Heart left ventricle (tissue), 16 donors: ENCODE data around the gene YOD1. TPM values are rescaled to one million over a fixed set of nuclear protein-coding genes. Genes with fewer than 3 reads are reported as not detected.

Experiments used
- ATAC-seq, 4 donors: fragments of 200-7000 bp; cut with Tn5 transposase; one replicate each; pipeline ENCODE4 v1.9.1; 2020 to 2022; ENCODE audit warnings: moderate library complexity in 4 of 4, mild to moderate bottlenecking in 3 of 4, moderate number of reproducible peaks in 1 of 4
- DNase-seq, 5 donors: peaks; one replicate each; pipeline ENCODE4 v3.0.0-alpha.2; 2020
- H3K27ac ChIP-seq, 12 donors: fragments of 200-600 bp; sonication (generic) in 4 of 12; one replicate each; pipeline versions ENCODE4 v1.5.0 to v1.8.0; 2016 to 2022; ENCODE audit warnings: mild to moderate bottlenecking in 2 of 12
- H3K27me3 ChIP-seq, 9 donors: fragments of 200-600 bp; sonication (generic) in 2 of 9; one replicate each; pipeline versions ENCODE4 v1.5.1 to v1.8.0; 2016 to 2022; ENCODE audit warnings: mild to moderate bottlenecking in 3 of 9
- H3K36me3 ChIP-seq, 9 donors: fragments of 200-600 bp; sonication (generic) in 2 of 9; one replicate each; pipeline versions ENCODE4 v1.5.0 to v1.8.0; 2018 to 2022; ENCODE audit warnings: mild to moderate bottlenecking in 2 of 9
- H3K4me1 ChIP-seq, 12 donors: fragments of 200-600 bp; sonication (generic) in 4 of 12; one replicate each; pipeline versions ENCODE4 v1.5.0 to v1.8.0; 2016 to 2022; ENCODE audit warnings: mild to moderate bottlenecking in 3 of 12
- H3K4me3 ChIP-seq, 12 donors: fragments of 200-600 bp; sonication (generic) in 4 of 12; one replicate each; pipeline versions ENCODE4 v1.5.0 to v1.8.0; 2017 to 2022; ENCODE audit warnings: mild to moderate bottlenecking in 9 of 12, moderate library complexity in 4 of 12
- H3K9me3 ChIP-seq, 12 donors: fragments of 200-600 bp; sonication (generic) in 4 of 12; one replicate each; pipeline versions ENCODE4 v1.5.0 to v1.8.0; 2016 to 2022; ENCODE audit warnings: mild to moderate bottlenecking in 1 of 12
- POLR2A ChIP-seq, 2 donors: fragments of 450-650 bp; IDR thresholded peaks; one replicate each; pipeline ENCODE4 v1.6.1; 2017; ENCODE audit warnings: antibody characterized with exemption in 2 of 2, mild to moderate bottlenecking in 2 of 2, moderate library complexity in 2 of 2
- WGBS, 4 donors: extraction: QIAGEN DNeasy Blood & Tissue Kit in 2 of 4; methylation state at CpG; one replicate each; pipeline versions ENCODE4 v1.1.5 to v1.1.7; 2013 to 2018; 5-methylcytosine and 5-hydroxymethylcytosine counted together
- intact Hi-C, 10 donors: fragments of 100-400 bp; cut with DNase I; formaldehyde crosslinking; loops; one replicate each; pipeline versions ENCODE4 v1.11.1 to v1.14.2; 2022
- polyA plus RNA-seq, 2 donors: library from polyadenylated mRNA; stranded (reverse); fragments of 200-250 nt; gene quantifications; one replicate each; pipeline ENCODE4 v1.2.3, GENCODE V29; 2013
- total RNA-seq, 9 donors: library from RNA; depleted of rRNA in 2 of 9; stranded (reverse); fragments of >200 nt in 2 of 9; fragmentation: NEBNext Ultra II Directional in 3 of 9; extraction: Animal tissue kit (Norgen Biotek cat#: 25700) in 3 of 9; gene quantifications; one replicate each; pipeline versions ENCODE4 v1.1.0 to v1.2.4, GENCODE V29; 2016 to 2023
- TF ChIP-seq, protein P1 (sequence below), 12 donors: fragments of 200-600 bp; sonication (generic) in 4 of 12; IDR thresholded peaks; one replicate each; pipeline versions ENCODE4 v1.5.0 to v1.8.0; 2018 to 2022; ENCODE audit warnings: antibody characterized with exemption in 12 of 12, mild to moderate bottlenecking in 5 of 12
- donor health status: ischemic (EF 13 %, LVEDD 7.1; RV severe dilation, severe dysfunction).
- donor health status: healthy with polysubstance abuse.
- donor health status: DM: no; HTN: yes; CAD: no.
- donor health status: DM: no; HTN: no; CAD: no.
- donor health status: ischemic (EF 25% LVEDD 6.9; RV normal size, moderate dysfunction).
- donor health status: ischemic (EF 25% LVEDD 5.7; RV mildly dilated, moderate dysfunction).
- donor health status: healthy.
- donor health status: DM: yes; HTN: yes; CAD: no.
- donor health status: ischemic (EF 35%, LVEDD 5.7; RV mildly dilated, moderate dysfunction).
- donor health status: nonischemic (EF 11% LVEDD 7.7; RV severe dilation, severe dysfunction).
- donor health status: DM: yes; HTN: yes; CAD: no.
- donor health status: PGD.
- donor health status: ischemic (EF 29% LVEDD 5.4; RV normal size, mild dysfunction).
- donor health status: nonischemic (EF 23%, LVEDD 6.1; RV moderate dilation, normal function).

Gene YOD1
- total and polyA plus RNA-seq, 11 donors = 1.9 to 7.4 (median 5.8) TPM

DNA sequence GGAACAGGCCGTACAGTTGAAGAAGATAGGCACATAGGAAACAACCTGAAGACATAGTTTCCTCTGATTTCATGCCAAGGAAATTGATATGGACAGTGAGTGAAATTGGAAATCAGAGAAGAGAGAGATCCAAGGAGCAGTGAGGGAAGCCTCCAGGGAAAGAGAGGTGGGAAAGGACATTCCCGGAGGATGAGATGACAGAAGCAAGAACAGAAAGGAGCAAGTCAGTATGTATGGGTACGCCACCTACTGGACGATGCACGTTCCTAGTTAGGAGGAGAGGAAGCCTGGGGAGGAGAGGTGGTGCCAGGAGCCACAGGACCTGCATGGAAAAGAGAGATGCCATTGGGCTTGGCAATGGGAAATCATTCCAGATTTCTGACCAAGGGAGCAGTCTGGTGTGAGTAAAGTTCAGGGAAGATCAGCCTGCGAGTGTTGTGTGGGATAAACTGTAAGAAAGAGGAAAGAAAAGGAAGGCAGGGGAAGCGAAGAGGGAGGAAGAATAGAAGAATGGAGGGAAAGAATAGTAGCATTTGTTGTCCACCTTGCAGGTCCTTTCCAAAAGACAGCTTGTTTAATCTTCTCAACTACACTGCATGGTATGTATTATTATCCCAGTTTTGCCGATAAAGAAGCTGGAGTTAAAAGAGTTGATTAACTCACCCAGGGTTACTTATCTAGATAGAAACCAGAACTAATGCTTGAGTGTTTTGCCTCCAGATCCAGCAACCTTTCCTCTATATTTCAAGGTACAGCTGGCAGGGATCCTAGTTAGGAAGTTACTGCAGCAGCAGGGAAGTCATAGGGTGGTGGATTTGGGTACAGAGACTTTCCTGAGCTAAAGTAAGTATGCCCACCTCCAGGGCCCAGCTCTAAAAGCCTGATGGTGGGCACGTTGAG, 45.8 kb downstream of the YOD1 start:
- DNase-seq (peak in 3 of 5 donors; percentile 32 to 45 (median 44)), ATAC-seq (peak in 3 of 4 donors; percentile 70 to 84 (median 78))
- intact Hi-C loops = no loop called here
- WGBS, 4 donors = 38 to 47% (median 42%) methylated on average over 9 of the region's 9 CpGs
- Histone ChIP-seq H3K27ac (no peak overlapping the region), H3K9me3 (no peaks in the 10 kb centered on the region), H3K27me3 (no peaks in the 10 kb centered on the region), H3K4me1 (peaks cover 0 to 4% (median 0%) of the 10 kb centered on the region in 12 donors), H3K36me3 (no peaks in the 10 kb centered on the region), H3K4me3 (no peak overlapping the region)
- TF ChIP-seq POLR2A (IDR thresholded peaks at IDR 0.05) = no peak
- TF ChIP-seq, protein P1, sequence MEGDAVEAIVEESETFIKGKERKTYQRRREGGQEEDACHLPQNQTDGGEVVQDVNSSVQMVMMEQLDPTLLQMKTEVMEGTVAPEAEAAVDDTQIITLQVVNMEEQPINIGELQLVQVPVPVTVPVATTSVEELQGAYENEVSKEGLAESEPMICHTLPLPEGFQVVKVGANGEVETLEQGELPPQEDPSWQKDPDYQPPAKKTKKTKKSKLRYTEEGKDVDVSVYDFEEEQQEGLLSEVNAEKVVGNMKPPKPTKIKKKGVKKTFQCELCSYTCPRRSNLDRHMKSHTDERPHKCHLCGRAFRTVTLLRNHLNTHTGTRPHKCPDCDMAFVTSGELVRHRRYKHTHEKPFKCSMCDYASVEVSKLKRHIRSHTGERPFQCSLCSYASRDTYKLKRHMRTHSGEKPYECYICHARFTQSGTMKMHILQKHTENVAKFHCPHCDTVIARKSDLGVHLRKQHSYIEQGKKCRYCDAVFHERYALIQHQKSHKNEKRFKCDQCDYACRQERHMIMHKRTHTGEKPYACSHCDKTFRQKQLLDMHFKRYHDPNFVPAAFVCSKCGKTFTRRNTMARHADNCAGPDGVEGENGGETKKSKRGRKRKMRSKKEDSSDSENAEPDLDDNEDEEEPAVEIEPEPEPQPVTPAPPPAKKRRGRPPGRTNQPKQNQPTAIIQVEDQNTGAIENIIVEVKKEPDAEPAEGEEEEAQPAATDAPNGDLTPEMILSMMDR (IDR thresholded peaks at IDR 0.05) = peak; percentile 39 to 69 (median 55)

DNA sequence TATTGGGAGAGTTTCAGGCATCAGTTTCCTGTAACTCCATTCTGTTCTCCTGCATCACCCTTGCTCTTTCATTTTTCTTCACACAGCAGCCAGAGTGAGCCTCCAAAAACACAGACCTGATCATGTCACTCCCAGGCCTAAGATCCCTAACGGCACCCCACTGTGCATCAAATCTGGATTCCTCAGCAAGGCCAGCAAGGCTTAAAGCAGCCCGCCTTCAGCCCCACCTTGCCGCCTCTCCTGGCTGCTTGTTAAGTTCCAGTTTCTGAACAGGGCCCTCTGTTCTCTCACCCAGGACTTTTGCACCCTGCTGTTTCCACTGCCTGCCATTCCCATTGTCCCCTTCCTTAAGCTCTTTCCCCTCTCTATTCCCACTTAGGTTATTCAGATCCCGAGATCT, 47.8 kb downstream of the YOD1 start:
- Histone ChIP-seq H3K27me3 (no peaks in the 10 kb centered on the region), H3K36me3 (no peaks in the 10 kb centered on the region), H3K4me1 (peaks cover 0 to 4% (median 0%) of the 10 kb centered on the region in 12 donors), H3K4me3 (no peak overlapping the region), H3K9me3 (no peaks in the 10 kb centered on the region), H3K27ac (no peak overlapping the region)
- TF ChIP-seq, protein P1 (IDR thresholded peaks at IDR 0.05) = no peak
- no peak for TF ChIP-seq POLR2A (IDR thresholded peaks at IDR 0.05)
- intact Hi-C loops = no loop called here
- WGBS, 4 donors = 88 to 93% (median 89%) methylated on average over 4 of the region's 4 CpGs
- DNase-seq = no peak
- ATAC-seq = no peak

DNA sequence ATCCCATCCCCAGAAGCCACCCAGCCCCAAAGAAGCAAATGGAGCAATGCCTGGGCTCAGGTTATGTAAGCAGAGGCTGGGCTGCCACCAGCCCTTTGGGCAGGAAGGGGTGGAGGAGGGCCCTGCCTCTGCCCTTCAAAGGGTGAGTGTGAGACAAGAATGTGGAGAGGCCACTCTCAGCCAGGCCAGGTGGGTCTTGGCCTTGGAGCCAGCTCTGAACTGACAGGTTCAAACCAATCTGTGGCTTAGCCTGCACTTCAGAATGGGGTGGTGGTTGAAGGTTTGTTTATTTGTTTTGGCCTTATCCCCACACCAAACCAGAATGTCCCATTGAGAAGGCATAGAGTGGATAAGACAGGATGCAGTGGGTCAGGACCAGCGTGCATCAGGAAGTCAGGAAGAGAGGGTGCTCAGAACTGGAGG, 48.3 kb downstream of the YOD1 start:
- no peaks in the 10 kb centered on the region for H3K36me3 ChIP-seq
- no peaks in the 10 kb centered on the region for H3K9me3 ChIP-seq
- ATAC-seq (no peak), DNase-seq (no peak)
- peaks cover 0 to 4% (median 0%) of the 10 kb centered on the region in 12 donors for H3K4me1 ChIP-seq
- TF ChIP-seq, protein P1 (IDR thresholded peaks at IDR 0.05) = no peak
- no peak for TF ChIP-seq POLR2A (IDR thresholded peaks at IDR 0.05)
- no peaks in the 10 kb centered on the region for H3K27me3 ChIP-seq
- WGBS, 4 donors = 25 to 76% (median 57%) methylated on average over 1 of the region's 1 CpG
- no peak overlapping the region for H3K27ac ChIP-seq
- intact Hi-C loops = no loop called here
- no peak overlapping the region for H3K4me3 ChIP-seq

DNA sequence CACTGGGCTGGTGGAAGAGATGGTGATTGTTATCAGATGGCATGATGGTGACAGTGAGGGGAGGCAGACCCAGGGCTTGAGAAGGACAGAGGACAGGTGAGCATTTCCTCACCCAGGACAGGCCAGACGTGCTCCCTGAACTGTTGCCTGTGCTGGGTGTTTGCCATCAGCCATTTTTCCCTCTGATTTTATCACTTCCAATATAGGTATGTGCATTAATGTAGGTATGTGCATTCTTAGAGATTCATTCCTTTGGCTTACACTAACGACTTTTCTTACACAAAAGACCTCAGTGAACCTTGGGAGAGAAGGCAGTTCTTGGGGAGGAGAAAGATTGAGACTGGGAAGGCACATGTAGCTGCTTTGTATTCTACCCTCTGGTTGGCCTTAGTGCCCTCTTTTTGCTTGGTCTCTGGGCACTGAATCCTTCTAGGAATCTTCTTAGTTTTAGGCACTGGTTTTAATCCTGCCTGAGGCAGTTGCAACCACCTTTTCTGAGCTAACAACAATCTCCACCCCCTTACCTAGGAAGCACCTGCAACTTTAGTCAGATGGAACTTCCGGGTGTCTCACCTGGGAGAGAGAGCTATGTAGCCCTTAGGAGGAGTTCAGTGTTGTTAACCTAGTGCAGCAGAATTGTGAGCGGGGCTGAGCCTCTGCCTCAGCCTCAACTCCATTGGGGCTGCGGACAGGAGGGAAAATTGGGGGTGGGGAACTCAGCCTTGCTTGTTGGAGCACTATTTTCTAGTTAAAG, 49.3 kb downstream of the YOD1 start:
- H3K36me3 ChIP-seq = no peaks in the 10 kb centered on the region
- WGBS, 4 donors = 78 to 90% (median 84%) methylated on average over 5 of the region's 5 CpGs
- no peak overlapping the region for H3K4me3 ChIP-seq
- no peak for ATAC-seq
- peaks cover 0 to 4% (median 0%) of the 10 kb centered on the region in 12 donors for H3K4me1 ChIP-seq
- H3K27me3 ChIP-seq = peaks cover 0 to 5% (median 0%) of the 10 kb centered on the region in 9 donors
- no peak overlapping the region for H3K27ac ChIP-seq
- no peak for TF ChIP-seq POLR2A (IDR thresholded peaks at IDR 0.05)
- TF ChIP-seq, protein P1 (IDR thresholded peaks at IDR 0.05) = no peak
- DNase-seq = no peak
- intact Hi-C loops = no loop called here
- H3K9me3 ChIP-seq = no peaks in the 10 kb centered on the region
